GOT3 (cell line): ENCODE results near the gene SUN3.
"Not testable (repeated sequence)": the region's sequence is repeated elsewhere in the genome, so short reads cannot be mapped to it uniquely, and the experiment has no call there.

Source experiments
- DNase-seq: peaks from one replicate; lab custom pipeline; 2025; ENCODE audit warnings: mixed read lengths; lab: John Stamatoyannopoulos, UW

Gene SUN3

DNA sequence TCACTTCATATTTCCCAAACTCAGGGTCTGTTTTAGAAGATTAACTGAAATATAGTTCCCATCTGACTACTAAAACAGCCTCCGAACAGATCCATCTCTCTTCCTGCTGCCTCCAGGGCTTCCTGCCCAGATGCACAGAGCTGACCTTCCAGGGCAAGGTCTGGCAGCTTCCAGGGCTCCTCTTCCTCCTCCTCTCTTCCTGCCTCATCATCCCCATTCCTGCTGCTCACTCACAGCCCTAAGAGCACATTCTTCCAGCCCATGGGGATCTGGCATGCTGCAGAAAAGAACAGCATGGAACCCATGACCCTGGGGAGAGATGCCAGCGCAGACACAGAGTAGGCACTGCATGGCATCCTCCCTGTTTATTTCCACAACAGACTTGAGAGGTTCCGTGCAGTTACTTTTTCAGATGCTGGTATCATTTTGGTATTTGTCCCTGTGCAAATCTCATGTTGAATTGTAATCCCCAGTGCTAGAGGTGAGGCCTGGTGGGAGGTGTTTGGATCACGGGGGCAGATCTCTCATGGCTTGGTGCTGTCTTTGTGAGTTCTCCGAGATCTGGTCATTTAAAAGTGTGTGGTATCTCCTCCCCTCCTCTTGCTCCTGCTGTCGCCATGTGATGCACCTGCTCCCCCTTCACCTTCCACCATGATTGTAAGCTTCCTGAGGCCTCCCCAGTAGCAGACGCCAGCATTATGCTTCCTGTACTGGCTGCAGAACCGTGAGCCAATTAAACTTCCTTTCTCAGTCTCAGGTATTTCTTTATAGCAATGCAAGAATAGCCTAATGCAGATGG is 85.0 kb downstream of the SUN3 start:
- no peak for DNase-seq

DNA sequence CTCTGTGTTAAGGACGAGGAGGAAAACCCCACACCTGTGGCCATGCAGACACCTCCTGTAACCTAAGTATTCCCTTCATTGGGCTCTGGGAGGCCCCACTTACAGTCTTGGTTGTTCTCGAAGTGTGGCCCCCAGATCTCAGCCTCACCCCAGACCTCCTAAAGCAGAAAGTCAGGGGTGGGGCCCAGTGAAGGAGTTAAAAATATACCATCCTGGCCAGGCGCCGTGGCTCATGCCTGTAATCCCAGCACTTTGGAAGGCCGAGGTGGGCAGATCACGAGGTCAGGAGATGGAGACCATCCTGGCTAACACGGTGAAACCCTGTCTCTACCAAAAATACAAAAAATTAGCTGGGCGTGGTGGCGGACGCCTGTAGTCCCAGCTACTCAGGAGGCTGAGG is 86.3 kb downstream of the SUN3 start:
- not testable (repeated sequence) for DNase-seq

DNA sequence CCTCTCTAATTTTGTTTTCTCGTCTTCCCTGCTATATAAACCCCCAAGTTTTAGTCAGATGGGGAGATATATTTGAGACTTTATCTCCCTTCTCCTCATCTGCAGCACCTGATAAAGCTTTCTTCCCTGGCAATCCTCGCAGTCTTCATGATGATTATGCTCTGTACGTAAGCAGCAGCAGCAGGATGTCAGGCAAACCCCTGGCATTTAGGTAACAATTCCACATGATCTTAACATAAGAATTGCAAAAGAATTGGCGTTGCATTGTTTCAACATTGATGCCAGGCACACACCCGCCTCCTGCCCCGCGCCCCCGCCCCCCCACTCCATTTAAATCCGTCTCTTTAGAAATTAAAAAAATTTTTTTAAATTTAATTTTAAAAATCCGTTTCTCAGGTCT is 86.8 kb downstream of the SUN3 start:
- DNase-seq, result no peak

DNA sequence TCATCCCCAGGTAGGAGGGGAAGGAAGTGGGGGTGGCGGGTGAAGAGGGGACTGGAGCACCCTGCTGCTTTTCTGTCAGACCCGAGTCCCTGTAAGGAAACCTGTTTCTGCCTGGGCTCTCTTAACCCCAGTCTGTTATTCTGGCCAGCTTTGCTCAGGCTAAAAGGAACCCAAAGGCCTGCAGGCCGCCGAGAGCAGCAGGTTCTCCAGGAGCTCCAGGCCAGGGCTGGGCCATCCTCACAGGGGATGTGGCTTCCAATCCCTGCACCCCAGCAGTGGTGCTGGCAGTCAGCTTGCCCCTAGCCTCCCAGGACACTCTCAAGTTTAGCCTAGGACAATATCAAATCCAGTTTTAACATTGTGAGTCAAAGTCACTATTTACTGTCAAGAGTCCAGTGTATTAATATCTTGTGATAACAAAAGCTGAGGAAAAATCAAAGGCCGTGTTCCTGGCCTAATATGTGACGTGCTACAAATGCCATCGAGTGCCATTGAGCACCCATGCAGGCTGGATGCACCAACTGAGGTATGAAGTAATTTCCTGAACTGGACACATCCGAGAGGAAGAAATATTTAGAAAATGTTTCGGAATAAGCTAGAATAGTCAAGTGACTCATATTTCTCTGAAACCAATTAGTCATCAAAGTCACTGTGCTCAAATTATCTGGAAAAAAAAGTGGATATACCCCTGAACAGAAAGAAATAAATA is 87.6 kb downstream of the SUN3 start:
- no peak for DNase-seq

DNA sequence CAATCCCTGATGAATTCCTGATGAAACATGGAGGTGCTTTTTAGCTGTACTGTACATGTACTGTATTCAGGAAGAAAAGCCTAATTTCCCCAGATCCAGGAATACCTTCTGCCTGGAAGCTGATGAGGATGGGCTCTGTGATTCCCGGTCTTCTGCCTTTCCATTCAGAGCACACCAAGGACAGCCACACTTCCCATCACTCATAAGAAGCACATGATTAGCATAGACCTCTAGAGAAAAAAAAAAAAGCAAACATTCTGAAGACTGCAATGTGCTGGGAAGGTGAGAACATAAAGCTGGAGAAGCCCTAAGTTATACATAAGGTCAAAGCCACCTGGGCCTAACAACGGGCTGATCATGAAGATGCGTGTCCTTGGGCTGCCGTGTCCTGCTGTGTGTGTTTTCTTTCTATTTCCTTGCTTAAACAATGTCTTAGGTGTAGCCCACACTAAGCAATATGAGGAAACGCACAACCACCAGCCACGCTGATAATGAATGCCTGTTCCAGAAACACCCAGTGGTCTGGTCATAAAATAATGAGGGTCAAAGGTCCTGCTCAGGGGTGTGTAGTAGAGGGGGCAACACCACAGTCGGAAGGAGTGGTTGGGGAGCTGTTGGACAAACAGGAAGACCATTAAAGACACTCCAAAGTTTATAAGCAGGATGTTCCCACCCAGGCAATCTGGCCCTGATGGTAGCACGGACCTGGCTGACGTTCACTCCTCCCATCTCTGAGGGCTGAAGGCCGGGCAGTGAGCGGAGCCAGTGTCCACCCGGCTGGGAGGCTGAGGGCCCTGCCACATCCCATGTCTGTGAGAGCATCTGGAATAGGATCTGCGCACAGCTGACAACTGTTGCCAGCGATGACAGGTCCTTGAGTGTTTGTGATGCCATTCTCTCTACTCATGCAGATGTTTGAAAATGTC is 88.6 kb downstream of the SUN3 start:
- DNase-seq, result no peak

DNA sequence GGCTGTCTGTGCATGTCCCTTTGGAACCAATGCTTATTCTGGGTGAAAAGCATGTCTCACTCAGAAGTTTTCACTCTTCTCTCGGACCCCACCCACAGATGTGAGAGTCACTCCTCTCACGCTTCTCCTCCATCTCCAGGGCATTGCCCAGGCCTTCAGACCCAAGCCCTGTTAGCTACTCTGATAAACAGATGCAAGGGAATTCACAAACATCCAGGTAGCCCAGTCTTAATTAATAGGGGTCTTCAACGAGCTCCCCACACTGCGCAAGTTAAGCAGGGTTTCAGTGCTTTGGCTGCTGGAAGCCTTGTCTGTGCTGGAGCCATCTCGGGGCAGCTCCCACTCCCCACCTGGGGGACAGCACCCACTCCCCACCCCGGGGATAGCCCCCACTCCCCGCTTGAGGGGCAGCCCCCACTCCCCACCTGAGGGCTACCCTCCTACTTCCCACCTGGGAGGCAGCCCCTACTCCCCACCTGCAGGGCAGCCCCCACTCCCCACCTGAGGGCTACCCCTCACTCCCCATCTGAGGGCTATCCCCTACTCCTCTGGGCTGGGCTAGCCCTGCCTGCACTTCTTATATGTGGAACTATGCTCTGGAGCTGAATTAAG is 89.4 kb downstream of the SUN3 start:
- DNase-seq, result no peak

DNA sequence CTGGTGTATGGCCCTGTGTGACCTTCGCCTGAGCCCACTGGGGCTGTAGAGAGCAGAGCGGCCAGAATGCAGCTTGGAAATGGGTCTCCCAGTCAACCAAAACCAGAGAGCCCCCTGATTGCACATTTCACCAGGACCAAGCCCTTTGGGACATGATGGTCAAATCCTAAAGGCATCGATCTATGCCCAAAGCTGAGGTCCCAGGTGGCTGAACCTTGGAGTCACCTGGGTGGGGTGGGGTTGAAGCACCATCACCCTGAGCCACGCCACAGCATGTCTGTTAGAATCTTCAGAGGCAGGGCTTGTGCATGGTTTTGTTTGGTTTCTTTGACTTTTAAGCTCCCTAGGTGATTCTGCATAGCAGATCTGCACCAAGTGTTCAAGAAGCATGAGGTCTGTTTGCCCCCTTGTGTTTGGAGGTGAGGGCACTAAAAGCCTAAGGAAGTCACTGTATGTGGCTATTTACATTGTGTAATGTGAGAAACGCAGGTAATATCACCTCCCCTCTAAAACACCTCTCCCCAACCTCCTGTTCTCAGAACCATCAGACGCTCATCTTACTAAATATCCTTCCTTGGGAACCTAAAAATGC is 90.2 kb downstream of the SUN3 start:
- no peak for DNase-seq

DNA sequence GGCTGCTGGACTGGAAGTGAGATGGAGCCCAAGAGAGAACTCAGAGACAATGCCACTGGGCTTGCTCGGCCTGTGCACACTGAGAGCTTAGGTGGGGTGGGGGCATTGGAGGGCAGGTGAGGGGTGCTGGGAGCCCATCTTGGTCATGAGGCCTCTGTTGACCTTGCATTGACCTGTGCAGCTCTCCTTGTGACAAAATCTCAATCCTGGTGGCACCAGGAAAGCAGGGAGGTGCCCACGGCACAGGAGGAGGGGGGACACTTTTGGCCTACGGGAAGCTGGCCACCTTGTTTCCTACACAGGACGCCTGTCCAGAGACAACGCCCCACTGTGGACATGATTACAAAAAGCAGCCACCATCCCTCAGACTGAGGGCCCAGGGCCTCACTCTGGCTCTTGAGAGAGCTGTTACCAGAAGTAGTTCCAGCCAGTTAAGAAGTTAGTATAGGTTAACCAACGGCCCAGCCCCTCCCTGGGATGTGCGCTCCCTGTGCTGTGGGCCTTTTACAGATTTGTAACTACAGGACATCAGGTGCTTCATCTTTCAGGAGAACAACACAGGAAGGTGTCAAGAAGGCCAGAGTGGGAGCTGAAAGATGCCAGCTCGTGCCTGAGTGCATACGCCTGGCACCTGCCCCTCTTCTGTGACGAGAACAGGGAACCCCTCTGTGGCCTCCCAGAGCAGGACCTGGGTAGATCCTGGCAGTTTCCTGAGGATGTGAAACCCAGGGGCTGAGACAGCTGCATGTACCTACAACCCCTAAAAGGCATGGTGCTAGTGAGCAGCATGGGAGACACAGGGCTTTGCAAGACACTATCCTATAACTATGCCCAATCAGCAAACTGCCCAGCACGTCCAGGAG is 91.0 kb downstream of the SUN3 start:
- DNase-seq, result no peak
